OCI-LY1 (cell line): ENCODE measurements around the gene SPDL1.
A peak's percentile ranks its signal among the peaks of the same experiment; 100 is the strongest.

Experiments
- H2AFZ ChIP-seq: fragments of 200-600 bp; sonication (generic), shearing (Covaris generic); 2 replicates; pipeline ENCODE4 v1.6.0; 2014; ENCODE audit warnings: antibody characterized with exemption, mild to moderate bottlenecking, low read length
- H3F3A ChIP-seq: fragments of 200-600 bp; sonication (generic), shearing (Covaris generic); 2 replicates; pipeline ENCODE4 v1.6.0; 2014; ENCODE audit warnings: mild to moderate bottlenecking, antibody characterized with exemption, low read length, moderate library complexity; ENCODE audit not compliant: insufficient read depth
- H3K27ac ChIP-seq: fragments of 200-600 bp; sonication (generic); 2 replicates; pipeline ENCODE4 v1.5.1; 2014; ENCODE audit warnings: low read length, mixed run types, mild to moderate bottlenecking, low read depth; ENCODE audit not compliant: poor library complexity, severe bottlenecking
- H3K27me3 ChIP-seq: fragments of 200-600 bp; sonication (generic); 2 replicates; pipeline ENCODE4 v1.6.0; 2014; ENCODE audit warnings: antibody characterized with exemption, mild to moderate bottlenecking, low read length, moderate library complexity; ENCODE audit not compliant: insufficient read depth
- H3K36me3 ChIP-seq: fragments of 200-600 bp; sonication (generic); 2 replicates; pipeline ENCODE4 v1.6.1; 2014; ENCODE audit warnings: mild to moderate bottlenecking, antibody characterized with exemption, low read length, moderate library complexity, mixed read lengths; ENCODE audit not compliant: insufficient read depth
- H3K4me1 ChIP-seq: fragments of 200-600 bp; sonication (generic); 2 replicates; pipeline ENCODE4 v1.5.1; 2014; ENCODE audit warnings: mild to moderate bottlenecking, low read length, moderate library complexity; ENCODE audit not compliant: insufficient read depth, severe bottlenecking
- H3K4me2 ChIP-seq: fragments of 200-600 bp; sonication (generic), shearing (Covaris generic); 2 replicates; pipeline ENCODE4 v1.6.1; 2014; ENCODE audit warnings: low read length
- H3K4me3 ChIP-seq: fragments of 200-600 bp; sonication (generic); 2 replicates; pipeline ENCODE4 v1.5.1; 2014; ENCODE audit warnings: low read length, low read depth, mild to moderate bottlenecking, mixed read lengths; ENCODE audit not compliant: poor library complexity, severe bottlenecking
- H3K79me2 ChIP-seq: fragments of 200-600 bp; shearing (Covaris generic); 2 replicates; pipeline ENCODE4 v1.6.1; 2016; ENCODE audit warnings: mixed run types, low read length, mixed read lengths; ENCODE audit not compliant: insufficient read depth
- H3K9ac ChIP-seq: fragments of 200-600 bp; sonication (generic), shearing (Covaris generic); 2 replicates; pipeline ENCODE4 v1.6.1; 2014; ENCODE audit warnings: mild to moderate bottlenecking, low read length, mixed read lengths
- H3K9me2 ChIP-seq: fragments of 200-600 bp; sonication (generic), shearing (Covaris generic); 2 replicates; pipeline ENCODE4 v1.6.1; 2014; ENCODE audit warnings: low read depth, mild to moderate bottlenecking, low read length, mixed read lengths
- H3K9me3 ChIP-seq: fragments of 200-600 bp; shearing (Covaris generic); 2 replicates; pipeline ENCODE4 v1.6.1; 2014; ENCODE audit warnings: low read length, mixed read lengths
- H4K20me1 ChIP-seq: fragments of 200-600 bp; sonication (generic), shearing (Covaris generic); 2 replicates; pipeline ENCODE4 v1.6.0; 2016; ENCODE audit warnings: mild to moderate bottlenecking, low read length; ENCODE audit not compliant: insufficient read depth
- CTCF ChIP-seq: fragments of 200-600 bp; sonication (generic), shearing (Covaris generic); IDR thresholded peaks from 2 replicates; pipeline ENCODE4 v1.5.1; 2017; ENCODE audit warnings: mild to moderate bottlenecking, antibody characterized with exemption, low read length, moderate library complexity, mixed read lengths
- EZH2 ChIP-seq: fragments of 200-600 bp; sonication (generic), shearing (Covaris generic); IDR thresholded peaks from 2 replicates; pipeline ENCODE4 v1.8.0; 2017; ENCODE audit warnings: borderline replicate concordance, mixed run types, mild to moderate bottlenecking, antibody characterized with exemption, low read length, moderate library complexity, mixed read lengths

The SPDL1 gene

GRCh38 chr5:169580964-169581363 is 2.6 kb upstream of the SPDL1 start:
- H2AFZ ChIP-seq, result no peak overlapping the region
- H4K20me1 ChIP-seq, result no peaks in the 10 kb centered on the region
- no peaks in the 10 kb centered on the region for H3F3A ChIP-seq
- no peaks in the 10 kb centered on the region for H3K27me3 ChIP-seq
- H3K79me2 ChIP-seq, result peaks cover 14% of the 10 kb centered on the region
- H3K36me3 ChIP-seq, result no peaks in the 10 kb centered on the region
- no peak overlapping the region for H3K9ac ChIP-seq
- no peak overlapping the region for H3K27ac ChIP-seq
- H3K9me3 ChIP-seq, result no peaks in the 10 kb centered on the region
- TF ChIP-seq CTCF, result no peak
- TF ChIP-seq EZH2, result no peak
- H3K9me2 ChIP-seq, result no peaks in the 10 kb centered on the region
- peaks cover 11% of the 10 kb centered on the region for H3K4me1 ChIP-seq
- no peak overlapping the region for H3K4me2 ChIP-seq
- no peak overlapping the region for H3K4me3 ChIP-seq

- Histone ChIP-seq H3K4me3 (no peak overlapping the region), H3K27ac (no peak overlapping the region)
These were observed 1.9 kb upstream of the SPDL1 start for GRCh38 chr5:169581580-169582227.

GRCh38 chr5:169583101-169583423 is 511 bp upstream of the SPDL1 start:
- Histone ChIP-seq H3K9me3 (no peaks in the 10 kb centered on the region), H3K4me2 (peak overlapping the region; percentile 76), H3F3A (no peaks in the 10 kb centered on the region), H3K9ac (peak overlapping the region; percentile 84), H4K20me1 (no peaks in the 10 kb centered on the region), H3K4me1 (peaks cover 11% of the 10 kb centered on the region), H3K79me2 (peaks cover 16% of the 10 kb centered on the region), H2AFZ (peak overlapping the region; percentile 65), H3K4me3 (peak overlapping the region; percentile 77), H3K9me2 (no peaks in the 10 kb centered on the region), H3K36me3 (peaks cover 3% of the 10 kb centered on the region; the same call in 1 of the 2 replicates), H3K27ac (no peak overlapping the region), H3K27me3 (no peaks in the 10 kb centered on the region)
- TF ChIP-seq CTCF (no peak), EZH2 (no peak)

More at GRCh38 chr5:169581580-169582227, 1.9 kb upstream of the SPDL1 start:
- Histone ChIP-seq H3K9me3 (no peaks in the 10 kb centered on the region), H2AFZ (no peak overlapping the region), H3K9me2 (no peaks in the 10 kb centered on the region), H4K20me1 (no peaks in the 10 kb centered on the region), H3K79me2 (peaks cover 16% of the 10 kb centered on the region), H3K4me2 (no peak overlapping the region), H3K9ac (no peak overlapping the region), H3K4me1 (peaks cover 11% of the 10 kb centered on the region), H3F3A (no peaks in the 10 kb centered on the region), H3K36me3 (no peaks in the 10 kb centered on the region), H3K27me3 (no peaks in the 10 kb centered on the region)
- no peak for TF ChIP-seq EZH2
- TF ChIP-seq CTCF, result peak; percentile 77
